HUES6 (cell line): ENCODE measurements around the gene ITPRIPL1.

Experiments
- H3K27ac ChIP-seq: 2 replicates; pipeline ENCODE4 v1.7.0; 2013; ENCODE audit warnings: low read depth, mild to moderate bottlenecking, low read length, inconsistent platforms
- H3K27me3 ChIP-seq: 2 replicates; pipeline ENCODE4 v1.6.1; 2013; ENCODE audit warnings: low read length; ENCODE audit not compliant: control insufficient read depth, insufficient read depth
- H3K36me3 ChIP-seq: 2 replicates; pipeline ENCODE4 v1.6.1; 2013; ENCODE audit warnings: low read length; ENCODE audit not compliant: control insufficient read depth, insufficient read depth
- H3K4me1 ChIP-seq: 2 replicates; pipeline ENCODE4 v1.6.1; 2013; ENCODE audit warnings: low read length; ENCODE audit not compliant: control insufficient read depth, insufficient read depth
- H3K4me3 ChIP-seq: 2 replicates; pipeline ENCODE4 v1.5.1; 2013; ENCODE audit warnings: low read depth, low read length
- H3K9ac ChIP-seq: one replicate; pipeline ENCODE4 v1.6.1; 2013; ENCODE audit warnings: mild to moderate bottlenecking, low read length
- H3K9me3 ChIP-seq: 2 replicates; pipeline ENCODE4 v1.6.1; 2013; ENCODE audit warnings: low read depth, low read length; ENCODE audit not compliant: control insufficient read depth, insufficient read depth

Gene ITPRIPL1

DNA sequence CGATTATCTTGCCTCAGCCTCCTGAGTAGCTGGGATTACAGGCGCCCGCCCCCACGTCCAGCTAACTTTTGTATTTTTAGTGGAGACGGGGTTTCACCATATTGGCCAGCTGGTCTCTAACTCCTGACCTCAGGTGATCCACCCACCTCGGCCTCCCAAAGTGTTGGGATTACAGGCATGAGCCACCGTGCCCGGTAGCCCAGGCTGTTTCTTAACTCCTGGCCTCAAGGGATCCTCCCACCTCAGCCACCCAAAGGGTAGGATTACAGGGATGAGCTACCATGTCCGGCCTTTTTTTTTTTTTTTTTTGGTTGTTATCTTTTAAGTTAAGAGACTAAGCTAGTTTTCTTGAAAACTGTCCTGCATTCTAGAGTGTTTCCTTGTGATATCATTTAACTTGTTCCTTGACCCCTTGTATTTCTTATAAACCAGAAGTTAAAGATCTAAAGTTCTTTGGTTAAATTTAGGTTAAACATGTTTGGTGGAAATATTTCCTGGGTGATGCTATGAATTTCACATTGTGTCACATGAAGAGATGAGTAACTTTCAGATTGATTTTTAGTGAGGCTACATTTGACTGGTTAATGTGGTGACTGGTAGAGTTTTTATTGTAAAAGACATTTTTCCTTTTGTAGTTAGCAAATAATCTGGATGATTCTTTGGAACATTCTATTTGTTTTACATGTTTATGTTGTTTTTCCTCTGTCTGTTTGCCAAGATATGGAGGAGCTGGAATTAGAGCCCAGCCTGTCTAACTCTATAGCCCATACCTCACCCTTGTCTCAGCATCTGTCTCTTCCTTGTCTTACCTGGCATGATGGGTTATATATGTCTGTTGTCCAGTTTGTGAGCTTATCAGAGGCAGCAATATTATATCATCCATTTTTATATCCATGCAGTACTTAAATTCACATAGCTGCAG lies 15.6 kb downstream of the ITPRIPL1 start:
- Histone ChIP-seq H3K9ac (no peak overlapping the region), H3K36me3 (peaks cover 48% of the 10 kb centered on the region), H3K4me1 (peaks cover 9% of the 10 kb centered on the region; the same call in 1 of the 2 replicates)

GRCh38 chr2:96341641-96342040 lies 16.5 kb downstream of the ITPRIPL1 start:
- Histone ChIP-seq H3K27me3 (no peaks in the 10 kb centered on the region), H3K36me3 (peaks cover 57% of the 10 kb centered on the region), H3K27ac (no peak overlapping the region), H3K4me3 (no peak overlapping the region), H3K4me1 (peaks cover 3% of the 10 kb centered on the region; the same call in 1 of the 2 replicates), H3K9me3 (no peaks in the 10 kb centered on the region), H3K9ac (no peak overlapping the region)

More for the DNA sequence above, 15.6 kb downstream of the ITPRIPL1 start:
- no peaks in the 10 kb centered on the region for H3K27me3 ChIP-seq
- no peak overlapping the region for H3K4me3 ChIP-seq
- no peak overlapping the region for H3K27ac ChIP-seq
- H3K9me3 ChIP-seq, result no peaks in the 10 kb centered on the region

- Histone ChIP-seq H3K4me3 (no peak overlapping the region), H3K27me3 (no peaks in the 10 kb centered on the region), H3K4me1 (no peaks in the 10 kb centered on the region), H3K27ac (no peak overlapping the region), H3K36me3 (peaks cover 62% of the 10 kb centered on the region), H3K9me3 (no peaks in the 10 kb centered on the region), H3K9ac (no peak overlapping the region)
Observed at GRCh38 chr2:96342085-96342484, 17.0 kb downstream of the ITPRIPL1 start.

DNA sequence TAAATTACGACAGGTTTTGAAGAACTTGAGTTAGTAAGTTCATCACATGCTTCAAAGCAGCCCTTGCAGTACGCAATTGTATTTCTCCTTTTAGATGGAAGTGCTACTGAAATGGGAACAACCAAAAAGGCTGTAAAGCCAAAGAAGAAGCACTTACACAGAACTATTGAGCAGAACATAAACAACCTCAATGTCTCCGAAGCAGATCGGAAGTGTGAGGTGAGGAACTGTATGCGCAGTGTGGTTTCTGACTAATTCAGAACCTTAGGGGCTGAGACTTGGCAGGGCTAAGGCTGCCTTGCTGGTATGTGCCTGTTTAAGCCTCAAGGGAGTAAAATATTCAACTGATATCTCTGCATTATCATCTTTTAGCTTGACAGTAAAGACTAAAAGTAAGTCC lies 18.9 kb downstream of the ITPRIPL1 start:
- Histone ChIP-seq H3K4me3 (no peak overlapping the region), H3K9me3 (no peaks in the 10 kb centered on the region), H3K36me3 (peaks cover 78% of the 10 kb centered on the region), H3K4me1 (no peaks in the 10 kb centered on the region), H3K9ac (no peak overlapping the region), H3K27me3 (no peaks in the 10 kb centered on the region), H3K27ac (no peak overlapping the region)

DNA sequence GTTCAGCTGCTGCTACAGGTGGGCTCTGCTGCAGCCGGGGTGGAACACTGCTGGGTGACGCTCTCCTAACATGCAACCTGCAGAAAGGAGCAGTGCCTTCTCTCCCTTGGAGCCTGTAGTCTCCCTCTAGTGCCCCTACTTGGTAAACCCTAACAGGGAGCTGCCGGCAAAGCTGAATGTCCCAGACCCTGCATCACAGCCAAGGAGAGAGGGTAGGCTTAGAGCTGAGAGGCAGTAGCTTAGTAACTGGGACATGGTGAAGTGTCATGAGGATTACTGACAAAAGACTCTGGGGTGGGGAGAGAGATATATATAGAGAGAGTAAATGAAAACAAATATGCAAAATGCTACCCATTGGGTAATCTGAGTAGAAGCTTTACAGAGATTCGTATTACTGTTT lies 20.3 kb downstream of the ITPRIPL1 start:
- H3K4me3 ChIP-seq, result no peak overlapping the region
- no peak overlapping the region for H3K9ac ChIP-seq
- H3K36me3 ChIP-seq, result peaks cover 92% of the 10 kb centered on the region
- no peaks in the 10 kb centered on the region for H3K9me3 ChIP-seq
- no peak overlapping the region for H3K27ac ChIP-seq
- no peaks in the 10 kb centered on the region for H3K4me1 ChIP-seq
- no peaks in the 10 kb centered on the region for H3K27me3 ChIP-seq

GRCh38 chr2:96345868-96346462 lies 20.8 kb downstream of the ITPRIPL1 start:
- H3K27ac ChIP-seq, result no peak overlapping the region
- no peak overlapping the region for H3K9ac ChIP-seq
- H3K4me1 ChIP-seq, result no peaks in the 10 kb centered on the region
- H3K9me3 ChIP-seq, result no peaks in the 10 kb centered on the region
- no peak overlapping the region for H3K4me3 ChIP-seq
- peaks cover 95% of the 10 kb centered on the region for H3K36me3 ChIP-seq
- no peaks in the 10 kb centered on the region for H3K27me3 ChIP-seq

GRCh38 chr2:96347395-96347794 lies 22.3 kb downstream of the ITPRIPL1 start:
- Histone ChIP-seq H3K9ac (no peak overlapping the region), H3K27ac (no peak overlapping the region), H3K27me3 (no peaks in the 10 kb centered on the region), H3K36me3 (peaks cover 94% of the 10 kb centered on the region), H3K9me3 (no peaks in the 10 kb centered on the region), H3K4me3 (no peak overlapping the region), H3K4me1 (no peaks in the 10 kb centered on the region)

- Histone ChIP-seq H3K4me1 (no peaks in the 10 kb centered on the region), H3K27me3 (no peaks in the 10 kb centered on the region), H3K4me3 (no peak overlapping the region), H3K27ac (no peak overlapping the region), H3K9ac (no peak overlapping the region), H3K9me3 (no peaks in the 10 kb centered on the region), H3K36me3 (peaks cover 95% of the 10 kb centered on the region)
Observed at GRCh38 chr2:96353032-96353561, 28.0 kb downstream of the ITPRIPL1 start.

DNA sequence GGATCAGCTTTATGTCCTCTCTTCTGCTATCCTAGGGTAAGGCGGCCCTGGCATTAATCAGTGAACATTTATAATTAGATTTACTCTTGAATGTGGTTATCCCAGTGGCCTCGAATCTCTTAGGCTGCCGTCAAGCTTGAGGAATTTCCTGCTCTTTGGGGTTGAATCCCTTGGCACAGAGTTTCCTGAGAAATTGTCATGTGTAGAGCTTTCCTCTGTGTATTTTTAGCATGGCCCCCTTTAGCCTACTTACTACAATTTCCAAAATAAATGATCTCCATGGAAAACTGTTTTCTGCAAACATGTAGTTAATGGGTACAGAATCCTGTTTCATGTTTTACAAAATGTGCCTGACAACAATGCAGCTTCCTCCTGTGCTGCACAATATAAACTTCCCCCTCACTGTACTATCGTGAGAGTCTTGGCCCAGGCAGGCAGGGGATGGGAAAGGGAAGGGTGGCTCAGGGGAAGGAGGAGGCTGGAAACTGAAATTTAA lies 28.5 kb downstream of the ITPRIPL1 start:
- no peaks in the 10 kb centered on the region for H3K4me1 ChIP-seq
- no peaks in the 10 kb centered on the region for H3K9me3 ChIP-seq
- H3K27ac ChIP-seq, result no peak overlapping the region
- peaks cover 93% of the 10 kb centered on the region for H3K36me3 ChIP-seq
- H3K4me3 ChIP-seq, result no peak overlapping the region
- H3K27me3 ChIP-seq, result no peaks in the 10 kb centered on the region
- no peak overlapping the region for H3K9ac ChIP-seq

DNA sequence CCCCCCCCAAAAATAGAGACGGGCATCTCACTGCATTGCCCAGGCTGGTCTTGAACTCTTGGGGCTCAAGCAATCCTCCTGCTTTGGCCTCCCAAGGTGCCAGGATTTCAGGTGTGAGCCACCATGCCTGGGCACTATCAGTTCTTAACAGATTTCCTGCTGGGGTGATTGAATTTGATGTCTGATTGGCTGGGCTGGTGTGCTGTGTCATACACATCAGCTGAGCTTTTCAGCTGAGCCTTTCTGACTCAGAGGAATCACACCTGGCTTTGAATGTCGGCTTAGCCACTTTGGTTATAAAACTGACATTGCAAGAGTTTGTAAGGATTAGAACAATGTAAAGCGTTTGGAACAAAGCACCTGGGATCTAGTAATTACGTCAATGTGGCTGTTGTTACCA lies 29.4 kb downstream of the ITPRIPL1 start:
- Histone ChIP-seq H3K9me3 (no peaks in the 10 kb centered on the region), H3K4me3 (no peak overlapping the region), H3K9ac (no peak overlapping the region), H3K4me1 (no peaks in the 10 kb centered on the region), H3K27ac (no peak overlapping the region), H3K36me3 (peaks cover 94% of the 10 kb centered on the region), H3K27me3 (no peaks in the 10 kb centered on the region)

DNA sequence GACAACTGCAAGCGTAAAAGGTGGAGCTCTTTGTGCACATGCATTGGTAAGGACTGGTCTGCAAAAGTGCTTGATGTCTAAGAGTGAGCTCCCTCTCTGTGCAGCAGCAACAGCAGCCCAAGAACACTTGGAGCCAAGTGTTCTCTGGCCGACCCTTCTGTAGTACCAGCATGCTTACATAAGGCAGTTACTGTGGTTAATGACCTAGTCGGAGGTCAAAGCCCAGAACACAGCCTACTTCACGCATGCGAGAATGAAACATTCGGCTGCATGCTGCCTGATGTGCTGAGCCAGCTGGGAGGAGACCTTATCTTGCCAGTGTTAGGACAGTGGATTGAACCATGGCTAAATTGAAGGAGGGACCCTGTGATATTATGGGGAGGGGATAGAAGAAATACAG lies 31.8 kb downstream of the ITPRIPL1 start:
- Histone ChIP-seq H3K36me3 (peaks cover 93% of the 10 kb centered on the region), H3K4me3 (no peak overlapping the region), H3K27me3 (no peaks in the 10 kb centered on the region), H3K9ac (no peak overlapping the region), H3K27ac (no peak overlapping the region), H3K9me3 (no peaks in the 10 kb centered on the region), H3K4me1 (no peaks in the 10 kb centered on the region)
